ENCODE measurements around the gene DPPA3. TPM values are rescaled to one million over a fixed set of nuclear protein-coding genes. Genes with fewer than 3 reads are reported as not detected.
"Not testable (repeated sequence)": the region's sequence is repeated elsewhere in the genome, so short reads cannot be mapped to it uniquely, and the experiment has no call there.

The DPPA3 gene
- total and polyA plus RNA-seq, 3 experiments from 2014 or later: not detected

DNA sequence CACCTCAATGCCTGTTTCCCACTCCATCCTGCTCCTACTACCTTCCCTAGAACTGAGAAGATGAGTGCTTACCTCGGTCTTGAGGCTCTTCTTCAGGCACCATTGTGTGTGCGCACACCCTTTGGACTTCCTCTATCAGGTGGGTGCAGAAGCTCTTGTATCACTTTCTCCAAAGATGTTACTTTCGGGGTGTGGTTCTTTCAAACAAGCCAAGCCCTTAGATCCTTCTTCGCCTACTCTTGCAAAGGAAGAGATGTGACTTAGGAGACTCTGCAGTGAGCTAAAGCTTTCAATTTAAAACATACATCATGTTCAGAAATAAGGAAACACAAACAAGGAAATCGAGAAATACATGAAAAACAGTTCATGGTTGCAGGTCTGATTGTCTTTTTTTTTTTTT lies 36.0 kb downstream of the DPPA3 start, which contains the start of gene CLEC4C:
TSS of gene CLEC4C (minus strand) at position 130 of the 400 bp plus-strand sequence. CDS start at position 103, 27 bp downstream.
- no peaks in the 10 kb centered on the region for H3K27me3 ChIP-seq (ENCODE audit: insufficient read depth, low read length, poor library complexity, severe bottlenecking)
- ChIA-PET CTCF (no interaction called here), POLR2A (no interaction called here)
- H3K4me1 ChIP-seq (ENCODE audit: insufficient read depth, low read length): no peaks in the 10 kb centered on the region
- H3K4me3 Mint-ChIP-seq: no peak within 1 kb of the TSS
- no peak within 1 kb of the TSS for H3K27ac ChIP-seq (ENCODE audit: low read depth, low read length)
- no peak for DNase-seq
- H3K4me3 ChIP-seq (ENCODE audit: low read length): no peak within 1 kb of the TSS
- H3K27ac Mint-ChIP-seq: no peak within 1 kb of the TSS
- H3K4me1 Mint-ChIP-seq: peaks cover 0 to 12% (median 2%) of the 10 kb centered on the region in 3 donors
- H3K9me3 ChIP-seq (ENCODE audit: low read length): no peaks in the 10 kb centered on the region
- no peaks in the 10 kb centered on the region for H3K36me3 ChIP-seq (ENCODE audit: insufficient read depth, low read length)
- peaks cover 5 to 8% of the 10 kb centered on the region in 2 donors for H3K27me3 Mint-ChIP-seq
- H3K36me3 Mint-ChIP-seq: no peaks in the 10 kb centered on the region
- H3K9me3 Mint-ChIP-seq: peaks cover 0 to 2% (median 0%) of the 10 kb centered on the region in 5 donors

DNA sequence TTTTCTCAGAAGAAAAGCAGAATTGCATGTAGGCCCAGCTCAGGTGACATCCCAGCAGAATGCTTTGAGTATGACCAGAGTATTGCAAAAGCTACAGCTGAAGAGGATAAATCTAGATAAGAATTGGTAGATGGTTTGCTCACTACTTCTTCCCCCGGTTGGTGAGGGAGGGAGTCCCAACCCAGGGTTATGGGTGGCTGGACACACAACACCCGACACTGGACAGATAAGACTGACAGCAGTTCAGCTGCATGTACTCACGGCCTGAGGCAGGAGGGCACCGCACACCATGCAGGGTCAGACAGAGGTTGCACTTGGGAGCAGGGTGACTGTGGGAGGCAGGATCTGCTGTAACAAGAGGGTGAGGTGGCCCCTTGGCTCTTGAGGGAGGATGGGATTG lies 37.6 kb downstream of the DPPA3 start:
- Histone ChIP-seq H3K9me3 (ENCODE audit: low read length) (no peaks in the 10 kb centered on the region), H3K36me3 (ENCODE audit: insufficient read depth, low read length) (no peaks in the 10 kb centered on the region), H3K4me1 (ENCODE audit: insufficient read depth, low read length) (no peaks in the 10 kb centered on the region), H3K27me3 (ENCODE audit: insufficient read depth, low read length, poor library complexity, severe bottlenecking) (no peaks in the 10 kb centered on the region), H3K4me3 (ENCODE audit: low read length) (no peak overlapping the region), H3K27ac (ENCODE audit: low read depth, low read length) (no peak overlapping the region)
- no peaks in the 10 kb centered on the region for H3K36me3 Mint-ChIP-seq
- H3K27ac Mint-ChIP-seq: no peak overlapping the region
- peaks cover 0 to 2% (median 0%) of the 10 kb centered on the region in 5 donors for H3K9me3 Mint-ChIP-seq
- no peak overlapping the region for H3K4me3 Mint-ChIP-seq
- CTCF ChIA-PET: no interaction called here
- no peak for DNase-seq
- peaks cover 5% of the 10 kb centered on the region in 2 donors for H3K27me3 Mint-ChIP-seq
- peaks cover 5 to 21% (median 6%) of the 10 kb centered on the region in 3 donors for H3K4me1 Mint-ChIP-seq
- POLR2A ChIA-PET: no interaction called here

DNA sequence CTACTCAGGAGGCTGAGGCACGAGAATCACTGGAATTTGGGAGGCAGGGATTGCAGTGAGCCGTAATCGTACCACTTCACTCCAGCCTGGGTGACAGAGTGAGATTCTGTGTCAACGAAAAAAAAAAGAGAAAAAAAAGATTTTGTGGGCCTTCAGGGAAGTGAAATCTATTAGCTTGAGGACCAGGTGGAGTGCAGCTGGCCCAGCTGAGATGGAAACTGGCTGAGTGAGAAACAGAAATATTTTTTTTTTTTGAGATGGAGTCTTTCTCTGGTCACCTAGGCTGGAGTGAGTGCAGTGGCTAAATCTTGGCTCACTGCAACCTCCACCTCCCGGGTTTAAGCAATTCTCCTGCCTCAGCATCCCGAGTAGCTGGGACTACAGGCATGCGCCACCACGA lies 38.2 kb downstream of the DPPA3 start:
- Histone ChIP-seq H3K36me3 (ENCODE audit: insufficient read depth, low read length) (no peaks in the 10 kb centered on the region), H3K9me3 (ENCODE audit: low read length) (no peaks in the 10 kb centered on the region), H3K4me1 (ENCODE audit: insufficient read depth, low read length) (no peaks in the 10 kb centered on the region), H3K4me3 (ENCODE audit: low read length) (no peak overlapping the region), H3K27ac (ENCODE audit: low read depth, low read length) (no peak overlapping the region), H3K27me3 (ENCODE audit: insufficient read depth, low read length, poor library complexity, severe bottlenecking) (no peaks in the 10 kb centered on the region)
- POLR2A ChIA-PET: no interaction called here
- H3K27ac Mint-ChIP-seq: no peak overlapping the region
- H3K4me1 Mint-ChIP-seq: peaks cover 5 to 25% (median 6%) of the 10 kb centered on the region in 3 donors
- H3K36me3 Mint-ChIP-seq: no peaks in the 10 kb centered on the region
- peaks cover 0 to 2% (median 0%) of the 10 kb centered on the region in 5 donors for H3K9me3 Mint-ChIP-seq
- H3K27me3 Mint-ChIP-seq: peaks cover 5% of the 10 kb centered on the region in 2 donors
- H3K4me3 Mint-ChIP-seq: no peak overlapping the region
- CTCF ChIA-PET: no interaction called here
- no peak for DNase-seq

DNA sequence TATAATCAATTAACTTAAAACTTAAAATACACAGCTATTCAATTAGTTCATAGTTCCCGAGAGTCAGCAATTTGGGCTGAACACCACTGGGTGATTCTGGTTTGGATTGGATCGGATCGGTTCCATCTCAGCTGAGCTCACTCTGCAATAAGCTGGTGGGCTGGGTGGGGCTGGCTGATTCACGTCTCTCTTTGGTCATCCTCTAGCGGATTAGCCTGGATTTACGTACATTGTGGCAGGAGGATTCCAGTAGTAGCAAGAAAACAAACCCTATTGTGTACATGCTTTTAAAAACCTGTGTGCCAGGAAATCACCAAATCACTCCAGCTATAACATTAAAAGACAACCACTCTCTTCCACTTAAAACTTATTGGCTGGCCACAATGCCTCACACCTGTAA lies 39.1 kb downstream of the DPPA3 start:
- POLR2A ChIA-PET: no interaction called here
- no peaks in the 10 kb centered on the region for H3K36me3 Mint-ChIP-seq
- Histone ChIP-seq H3K9me3 (ENCODE audit: low read length) (no peaks in the 10 kb centered on the region), H3K4me1 (ENCODE audit: insufficient read depth, low read length) (no peaks in the 10 kb centered on the region), H3K4me3 (ENCODE audit: low read length) (no peak overlapping the region), H3K27me3 (ENCODE audit: insufficient read depth, low read length, poor library complexity, severe bottlenecking) (no peaks in the 10 kb centered on the region), H3K27ac (ENCODE audit: low read depth, low read length) (no peak overlapping the region), H3K36me3 (ENCODE audit: insufficient read depth, low read length) (no peaks in the 10 kb centered on the region)
- peaks cover 5% of the 10 kb centered on the region in 2 donors for H3K27me3 Mint-ChIP-seq
- peaks cover 5 to 25% (median 6%) of the 10 kb centered on the region in 3 donors for H3K4me1 Mint-ChIP-seq
- no peak for DNase-seq
- no peak overlapping the region for H3K4me3 Mint-ChIP-seq
- CTCF ChIA-PET: no interaction called here
- H3K27ac Mint-ChIP-seq: no peak overlapping the region
- peaks cover 0 to 2% (median 0%) of the 10 kb centered on the region in 5 donors for H3K9me3 Mint-ChIP-seq

DNA sequence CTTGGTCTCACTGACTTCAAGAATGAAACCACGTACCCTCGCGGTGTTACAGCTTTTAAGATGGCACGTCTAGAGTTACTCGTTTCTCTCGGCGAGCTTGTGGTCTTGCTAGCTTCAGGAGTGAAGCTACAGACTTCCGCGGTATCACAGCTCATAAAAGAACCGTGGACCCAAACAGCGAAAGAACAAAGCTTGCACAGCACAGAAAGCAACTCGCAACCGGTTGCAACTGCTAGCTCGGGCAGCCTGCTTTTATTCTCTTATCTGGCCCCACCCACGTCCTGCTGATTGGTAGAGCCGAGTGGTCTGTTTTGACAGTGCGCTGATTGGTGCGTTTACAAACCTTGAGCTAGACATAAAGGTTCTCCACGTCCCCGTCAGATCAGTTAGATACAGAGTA lies 40.2 kb downstream of the DPPA3 start:
- POLR2A ChIA-PET: no interaction called here
- peaks cover 0 to 2% (median 0%) of the 10 kb centered on the region in 5 donors for H3K9me3 Mint-ChIP-seq
- Histone ChIP-seq H3K4me3 (ENCODE audit: low read length) (no peak overlapping the region), H3K9me3 (ENCODE audit: low read length) (no peaks in the 10 kb centered on the region), H3K4me1 (ENCODE audit: insufficient read depth, low read length) (no peaks in the 10 kb centered on the region), H3K36me3 (ENCODE audit: insufficient read depth, low read length) (no peaks in the 10 kb centered on the region), H3K27ac (ENCODE audit: low read depth, low read length) (no peak overlapping the region), H3K27me3 (ENCODE audit: insufficient read depth, low read length, poor library complexity, severe bottlenecking) (no peaks in the 10 kb centered on the region)
- H3K4me3 Mint-ChIP-seq: peak overlapping the region; percentile 50 to 91 (median 70)
- peak overlapping the region in 7 of 8 donors; percentile 17 to 77 (median 65) for H3K27ac Mint-ChIP-seq
- CTCF ChIA-PET: no interaction called here
- no peak for DNase-seq
- H3K27me3 Mint-ChIP-seq: peaks cover 5% of the 10 kb centered on the region in 2 donors
- peaks cover 5 to 32% (median 13%) of the 10 kb centered on the region in 3 donors for H3K4me1 Mint-ChIP-seq
- no peaks in the 10 kb centered on the region for H3K36me3 Mint-ChIP-seq

DNA sequence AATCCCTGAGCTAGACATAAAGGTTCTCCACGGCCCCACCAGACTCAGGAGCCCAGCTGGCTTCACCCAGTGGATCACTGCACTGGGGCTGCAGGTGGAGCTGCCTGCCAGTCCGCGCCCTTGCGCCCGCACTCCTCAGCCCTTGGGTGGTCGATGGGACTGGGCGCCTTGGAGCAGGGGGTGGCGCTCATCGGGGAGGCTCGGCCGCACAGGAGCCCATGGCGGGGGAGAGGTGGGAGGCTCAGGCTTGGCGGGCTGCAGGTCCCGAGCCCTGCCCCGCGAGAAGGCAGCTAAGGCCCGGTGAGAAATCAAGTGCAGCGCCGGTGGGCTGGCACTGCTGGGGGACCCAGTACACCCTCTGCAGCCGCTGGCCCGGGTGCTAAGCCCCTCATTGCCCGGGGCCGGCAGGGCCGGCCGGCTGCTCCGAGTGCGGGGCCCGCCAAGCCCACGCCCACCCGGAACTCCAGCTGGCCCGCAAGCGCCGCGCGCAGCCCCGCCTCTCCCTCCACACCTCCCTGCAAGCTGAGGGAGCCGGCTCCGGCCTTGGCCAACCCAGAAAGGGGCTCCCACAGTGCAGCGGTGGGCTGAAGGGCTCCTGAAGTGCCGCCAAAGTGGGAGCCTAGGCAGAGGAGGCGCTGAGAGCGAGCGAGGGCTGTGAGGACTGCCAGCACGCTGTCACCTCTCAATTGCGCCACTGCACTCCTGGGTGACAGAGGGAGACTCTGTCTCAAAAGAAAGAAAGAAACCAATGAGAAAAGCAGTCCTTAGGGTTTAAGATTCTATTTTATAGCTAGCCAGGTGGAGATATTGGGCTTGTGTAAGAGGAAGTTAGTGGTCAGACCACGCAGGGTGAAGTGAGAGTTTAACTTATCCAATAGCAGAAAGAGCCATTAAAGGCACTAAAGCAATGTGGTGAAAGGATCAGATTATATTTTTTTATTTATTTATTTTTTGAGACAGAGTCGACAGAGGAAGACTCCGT lies 41.0 kb downstream of the DPPA3 start:
- H3K4me1 ChIP-seq (ENCODE audit: insufficient read depth, low read length); H3K36me3 ChIP-seq (ENCODE audit: insufficient read depth, low read length); H3K9me3 Mint-ChIP-seq; H3K27ac ChIP-seq (ENCODE audit: low read depth, low read length); H3K27me3 ChIP-seq (ENCODE audit: insufficient read depth, low read length, poor library complexity, severe bottlenecking); H3K4me3 ChIP-seq (ENCODE audit: low read length); H3K9me3 ChIP-seq (ENCODE audit: low read length); DNase-seq; H3K27me3 Mint-ChIP-seq; H3K36me3 Mint-ChIP-seq; POLR2A ChIA-PET; CTCF ChIA-PET: not testable (repeated sequence)
- Mint-ChIP-seq H3K27ac (peak overlapping the region in 3 of 8 donors; percentile 1 to 91 (median 29)), H3K4me3 (peak overlapping the region in 4 of 7 donors; percentile 1 to 46 (median 18)), H3K4me1 (peaks cover 5 to 32% (median 13%) of the 10 kb centered on the region in 3 donors)

DNA sequence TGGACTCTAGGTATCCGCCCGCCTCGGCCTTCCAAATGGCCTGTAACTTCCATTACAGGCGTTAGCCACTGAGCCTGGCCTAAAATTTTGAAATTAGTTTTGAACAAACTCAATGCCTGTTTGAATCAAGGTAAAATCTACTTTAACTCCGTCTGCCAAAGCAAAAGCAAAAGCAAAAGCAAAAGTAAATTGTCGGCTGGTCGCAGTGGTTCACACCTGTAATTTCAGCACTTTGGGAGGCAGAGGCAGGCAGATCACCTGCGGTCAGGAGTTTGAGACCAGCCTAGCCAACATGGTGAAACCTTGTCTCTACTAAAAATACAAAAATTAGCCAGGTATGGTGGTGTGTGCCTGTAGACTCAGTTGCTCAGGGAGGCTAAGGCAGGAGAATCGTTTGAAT lies 44.4 kb downstream of the DPPA3 start:
- H3K4me1 ChIP-seq (ENCODE audit: insufficient read depth, low read length); CTCF ChIA-PET; H3K27me3 Mint-ChIP-seq; H3K9me3 ChIP-seq (ENCODE audit: low read length); H3K9me3 Mint-ChIP-seq; H3K27ac ChIP-seq (ENCODE audit: low read depth, low read length); H3K36me3 Mint-ChIP-seq; H3K36me3 ChIP-seq (ENCODE audit: insufficient read depth, low read length); H3K27me3 ChIP-seq (ENCODE audit: insufficient read depth, low read length, poor library complexity, severe bottlenecking); POLR2A ChIA-PET; H3K4me3 ChIP-seq (ENCODE audit: low read length): not testable (repeated sequence)
- H3K4me1 Mint-ChIP-seq: peaks cover 5 to 32% (median 13%) of the 10 kb centered on the region in 3 donors
- peak in 4 of 5 donors; percentile 2 to 51 (median 22) for DNase-seq
- peak overlapping the region; percentile 21 to 73 (median 63) for H3K4me3 Mint-ChIP-seq
- H3K27ac Mint-ChIP-seq: peak overlapping the region; percentile 55 to 95 (median 87)

DNA sequence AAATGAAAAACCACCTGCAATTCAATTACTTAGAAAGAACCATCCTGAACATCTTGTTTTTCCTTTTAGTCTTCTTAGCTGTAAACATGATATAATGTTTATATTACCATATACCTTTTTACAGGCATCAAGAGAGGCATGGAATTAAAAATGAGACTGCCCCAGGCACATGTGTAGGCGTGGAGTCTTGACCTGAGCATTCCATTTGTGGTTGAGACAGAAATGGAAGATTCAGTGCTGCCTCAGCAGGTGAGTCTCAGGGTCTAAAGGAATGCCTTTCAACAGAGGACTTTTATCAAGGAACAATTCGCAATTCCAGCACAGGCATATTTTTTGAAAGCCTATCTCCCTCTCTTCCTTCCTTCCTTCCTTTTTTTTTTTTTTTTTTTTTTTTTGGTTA lies 45.8 kb downstream of the DPPA3 start:
- CTCF ChIA-PET: no interaction called here
- no peak overlapping the region for H3K27ac ChIP-seq (ENCODE audit: low read depth, low read length)
- no peak overlapping the region for H3K4me3 ChIP-seq (ENCODE audit: low read length)
- H3K9me3 Mint-ChIP-seq: peaks cover 0 to 2% (median 0%) of the 10 kb centered on the region in 5 donors
- H3K27me3 ChIP-seq (ENCODE audit: insufficient read depth, low read length, poor library complexity, severe bottlenecking): no peaks in the 10 kb centered on the region
- no peaks in the 10 kb centered on the region for H3K4me1 ChIP-seq (ENCODE audit: insufficient read depth, low read length)
- no peak for DNase-seq
- POLR2A ChIA-PET: no interaction called here
- H3K4me1 Mint-ChIP-seq: peaks cover 3 to 20% (median 13%) of the 10 kb centered on the region in 3 donors
- H3K4me3 Mint-ChIP-seq: no peak overlapping the region
- H3K27me3 Mint-ChIP-seq: no peaks in the 10 kb centered on the region
- no peaks in the 10 kb centered on the region for H3K36me3 Mint-ChIP-seq
- no peaks in the 10 kb centered on the region for H3K9me3 ChIP-seq (ENCODE audit: low read length)
- H3K36me3 ChIP-seq (ENCODE audit: insufficient read depth, low read length): no peaks in the 10 kb centered on the region
- H3K27ac Mint-ChIP-seq: no peak overlapping the region

Data from CD8-positive, alpha-beta memory T cell (primary cell).